22Rv1 (cell line): ENCODE measurements around the gene ADAMTS2.

Experiments
- ZFX ChIP-seq: fragments of 450-650 bp; IDR thresholded peaks from 2 replicates; pipeline ENCODE4 v1.6.1; 2017; ENCODE audit warnings: antibody characterized with exemption, borderline replicate concordance
- TF ChIP-seq, protein P1 (sequence below): fragments of 450-650 bp; IDR thresholded peaks from 2 replicates; pipeline ENCODE4 v1.5.1; 2017; ENCODE audit warnings: mild to moderate bottlenecking

DNA sequence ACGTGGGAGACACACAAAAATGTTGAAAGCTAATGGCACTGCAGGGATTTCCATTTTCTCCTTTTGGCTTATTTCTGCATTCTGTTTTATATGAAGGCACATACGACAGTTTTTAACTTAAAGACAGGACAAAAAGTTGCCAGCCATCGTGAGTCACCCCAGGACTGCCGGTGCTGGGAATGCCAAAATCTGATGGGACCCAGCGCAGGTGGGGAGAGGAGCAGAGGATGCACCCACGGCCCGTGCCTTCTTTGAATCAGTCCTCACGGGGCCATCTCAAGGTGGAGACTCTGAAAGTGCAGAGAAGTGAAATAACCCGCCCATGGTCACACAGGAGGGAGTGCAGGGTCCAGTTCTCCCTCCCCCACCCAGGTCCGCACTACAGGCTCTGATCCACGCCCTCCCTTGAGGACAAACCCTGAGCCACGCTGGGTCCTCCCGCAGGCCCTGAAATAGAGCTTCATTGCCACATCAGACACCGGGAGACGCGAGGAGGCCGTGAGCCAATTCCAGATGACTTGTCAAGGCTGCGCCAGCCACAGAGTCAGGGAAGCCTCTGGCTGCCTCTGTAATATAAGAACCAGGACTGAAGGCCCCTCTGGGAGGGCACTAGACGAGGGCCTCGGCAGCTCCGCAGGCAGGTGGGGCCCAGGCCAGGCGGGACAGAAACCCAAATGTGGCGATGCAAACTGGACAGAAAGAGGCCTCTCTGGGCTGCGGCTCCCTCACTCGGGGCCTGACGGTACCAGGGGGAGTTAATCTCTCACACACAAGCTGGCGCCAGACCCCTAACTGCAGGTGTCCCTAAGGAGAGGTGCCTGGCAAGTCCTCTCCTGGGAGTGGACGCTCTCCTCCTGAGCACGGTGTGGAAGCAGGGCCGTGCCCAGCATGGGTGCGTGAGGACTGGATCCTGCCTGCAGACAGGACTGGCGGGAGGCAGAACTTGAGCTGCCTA lies 22.9 kb downstream of the ADAMTS2 start:
- TF ChIP-seq, protein P1, sequence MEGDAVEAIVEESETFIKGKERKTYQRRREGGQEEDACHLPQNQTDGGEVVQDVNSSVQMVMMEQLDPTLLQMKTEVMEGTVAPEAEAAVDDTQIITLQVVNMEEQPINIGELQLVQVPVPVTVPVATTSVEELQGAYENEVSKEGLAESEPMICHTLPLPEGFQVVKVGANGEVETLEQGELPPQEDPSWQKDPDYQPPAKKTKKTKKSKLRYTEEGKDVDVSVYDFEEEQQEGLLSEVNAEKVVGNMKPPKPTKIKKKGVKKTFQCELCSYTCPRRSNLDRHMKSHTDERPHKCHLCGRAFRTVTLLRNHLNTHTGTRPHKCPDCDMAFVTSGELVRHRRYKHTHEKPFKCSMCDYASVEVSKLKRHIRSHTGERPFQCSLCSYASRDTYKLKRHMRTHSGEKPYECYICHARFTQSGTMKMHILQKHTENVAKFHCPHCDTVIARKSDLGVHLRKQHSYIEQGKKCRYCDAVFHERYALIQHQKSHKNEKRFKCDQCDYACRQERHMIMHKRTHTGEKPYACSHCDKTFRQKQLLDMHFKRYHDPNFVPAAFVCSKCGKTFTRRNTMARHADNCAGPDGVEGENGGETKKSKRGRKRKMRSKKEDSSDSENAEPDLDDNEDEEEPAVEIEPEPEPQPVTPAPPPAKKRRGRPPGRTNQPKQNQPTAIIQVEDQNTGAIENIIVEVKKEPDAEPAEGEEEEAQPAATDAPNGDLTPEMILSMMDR: no peak
- no peak for TF ChIP-seq ZFX
